ENCODE data around the gene CCDC51. TPM values are rescaled to one million over a fixed set of nuclear protein-coding genes. Genes with fewer than 3 reads are reported as not detected.

CCDC51 gene
- total RNA-seq, 1 donor = 21.2 TPM

DNA sequence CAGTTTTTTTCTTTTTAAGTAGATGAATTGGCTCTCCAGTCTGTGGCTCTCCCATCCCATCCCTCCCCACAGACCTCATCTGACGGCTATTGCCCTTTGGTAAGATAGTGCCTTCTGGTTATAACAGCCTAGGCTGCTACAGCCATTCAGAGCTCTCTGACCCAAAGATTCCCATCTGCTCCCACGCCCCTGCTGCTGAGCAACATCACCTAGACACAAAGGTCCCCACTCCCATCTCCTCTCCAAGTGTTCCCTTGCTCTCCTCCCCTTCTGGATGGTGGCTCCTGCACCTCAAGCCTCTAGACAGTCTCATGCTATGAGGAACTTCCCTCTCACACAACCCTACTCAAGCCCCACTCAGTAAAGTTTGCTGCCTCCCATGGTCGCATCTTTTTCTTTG is 44.2 kb downstream of the CCDC51 start:
- DNase-seq (ENCODE audit: low read depth) = no peak
- TF ChIP-seq CTCF (IDR thresholded peaks at IDR 0.05; ENCODE audit: insufficient read depth, low read depth, low read length) = no peak
- no peak overlapping the region for H3K4me3 ChIP-seq (ENCODE audit: low read depth, low read length)

DNA sequence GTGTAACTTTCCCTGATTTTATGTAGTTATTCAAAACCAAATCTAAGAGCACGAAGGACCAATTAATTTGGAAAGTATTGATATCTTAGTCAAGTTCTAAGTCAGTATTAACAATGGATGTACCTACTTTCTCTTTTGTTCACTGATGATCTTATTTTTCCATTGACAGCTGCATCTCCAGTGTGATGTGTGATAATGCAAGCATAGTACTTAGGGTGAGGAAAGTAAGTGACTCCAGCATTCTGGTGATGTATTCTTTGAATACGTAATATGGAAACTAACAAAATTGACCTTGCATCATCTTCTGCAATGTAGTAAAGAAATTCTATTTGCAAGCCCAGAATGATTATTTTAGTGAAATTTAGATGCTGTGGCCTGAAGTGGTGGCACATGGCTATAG is 45.5 kb downstream of the CCDC51 start:
- H3K4me3 ChIP-seq (ENCODE audit: low read depth, low read length) = no peak overlapping the region
- no peak for TF ChIP-seq CTCF (IDR thresholded peaks at IDR 0.05; ENCODE audit: insufficient read depth, low read depth, low read length)
- DNase-seq (ENCODE audit: low read depth) = no peak

DNA sequence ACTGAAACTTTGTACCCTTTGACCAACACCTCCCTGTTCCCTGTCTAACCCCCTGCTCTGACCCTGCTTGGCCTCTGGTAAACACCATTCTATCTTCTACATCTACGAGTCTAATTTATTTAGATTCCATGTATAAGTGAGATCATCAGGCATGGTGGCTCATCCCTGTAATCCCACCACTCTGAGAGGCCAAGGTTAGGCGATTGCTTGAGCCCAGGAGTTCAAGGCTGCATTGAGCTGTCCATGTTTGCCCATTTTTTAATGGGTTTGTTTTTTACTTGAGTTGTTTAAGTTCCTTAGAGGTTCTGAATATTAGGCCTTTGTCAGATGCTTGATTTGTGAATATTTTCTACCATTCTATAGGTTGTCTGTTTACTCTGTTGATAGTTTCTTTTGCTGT is 51.0 kb downstream of the CCDC51 start:
- DNase-seq (ENCODE audit: low read depth) = no peak
- no peak for TF ChIP-seq CTCF (IDR thresholded peaks at IDR 0.05; ENCODE audit: insufficient read depth, low read depth, low read length)
- H3K4me3 ChIP-seq (ENCODE audit: low read depth, low read length) = no peak overlapping the region

DNA sequence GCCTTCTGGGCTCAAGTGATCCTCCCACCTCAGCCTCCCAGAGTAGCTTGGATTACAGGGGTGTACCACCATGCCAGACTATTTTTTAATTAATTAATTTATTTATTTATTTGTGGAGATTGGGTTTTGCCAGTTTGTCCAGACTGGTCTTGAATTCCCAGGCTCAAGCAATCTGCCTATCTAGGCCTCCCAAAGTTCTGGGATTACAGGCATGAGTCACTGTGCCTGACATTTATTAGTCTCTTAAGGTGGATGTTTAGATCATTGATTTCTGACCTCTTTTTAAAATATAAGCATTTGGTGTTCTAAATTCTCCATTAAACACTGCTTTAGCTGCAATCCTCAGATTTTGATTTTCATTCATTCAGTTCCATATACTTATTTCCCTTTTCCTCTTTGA is 52.3 kb downstream of the CCDC51 start:
- no peak overlapping the region for H3K4me3 ChIP-seq (ENCODE audit: low read depth, low read length)
- TF ChIP-seq CTCF (IDR thresholded peaks at IDR 0.05; ENCODE audit: insufficient read depth, low read depth, low read length) = no peak
- DNase-seq (ENCODE audit: low read depth) = peak; percentile 10

Other genes with a start within 250 kb of the CCDC51 start
- gene CAMP, start 216.6 kb downstream of the CCDC51 start, total RNA-seq = not detected in 2 replicates
- 3.9 and 4.7 TPM in 2 replicates for gene ZNF589, start 199.0 kb downstream of the CCDC51 start, total RNA-seq
- 21.6 and 25.9 TPM in 2 replicates for gene NME6, start 138.8 kb downstream of the CCDC51 start, total RNA-seq
- gene SPINK8, start 106.5 kb downstream of the CCDC51 start, total RNA-seq = not detected in 2 replicates
- not detected in 2 replicates for gene FBXW12, start 67.9 kb downstream of the CCDC51 start, total RNA-seq
- gene PLXNB1, start 10.0 kb downstream of the CCDC51 start, total RNA-seq = 26.1 and 35.0 TPM in 2 replicates
- gene TMA7, start 138 bp upstream of the CCDC51 start, total RNA-seq = 186 and 216 TPM in 2 replicates
- 5.5 and 7.8 TPM in 2 replicates for gene ATRIP, start 6.6 kb upstream of the CCDC51 start, total RNA-seq
- gene SHISA5, start 64.1 kb upstream of the CCDC51 start, total RNA-seq = 113 and 121 TPM in 2 replicates
- gene PFKFB4, start 116.7 kb upstream of the CCDC51 start, total RNA-seq = 18.1 and 22.5 TPM in 2 replicates
- 6.0 and 11.9 TPM in 2 replicates for gene UCN2, start 123.7 kb upstream of the CCDC51 start, total RNA-seq
- 79.0 and 140 TPM in 2 replicates for gene COL7A1, start 155.2 kb upstream of the CCDC51 start, total RNA-seq
- gene UQCRC1, start 169.5 kb upstream of the CCDC51 start, total RNA-seq = 405 and 418 TPM in 2 replicates
- gene TMEM89, start 181.7 kb upstream of the CCDC51 start, total RNA-seq = not detected in 2 replicates
- 34.8 and 45.8 TPM in 2 replicates for gene SLC26A6, start 195.3 kb upstream of the CCDC51 start, total RNA-seq
- gene CELSR3, start 222.8 kb upstream of the CCDC51 start, total RNA-seq = 1.6 and 1.7 TPM in 2 replicates
- 17.7 and 23.3 TPM in 2 replicates for gene NCKIPSD, start 245.8 kb upstream of the CCDC51 start, total RNA-seq